ENCODE data around the gene VAPA.
A peak's percentile ranks its signal among the peaks of the same experiment; 100 is the strongest.

The VAPA gene

GRCh38 chr18:9914584-9915290, 921 bp downstream of the VAPA start:
- DNase-seq (ENCODE audit: low spot score), result peak; percentile 45

GRCh38 chr18:9915291-9916076, 1.7 kb downstream of the VAPA start:
- DNase-seq (ENCODE audit: low spot score), result no peak

GRCh38 chr18:9916077-9916639, 2.3 kb downstream of the VAPA start:
- DNase-seq (ENCODE audit: low spot score), result no peak

GRCh38 chr18:9916808-9917207, 3.0 kb downstream of the VAPA start:
- DNase-seq (ENCODE audit: low spot score), result no peak

- no peak for DNase-seq (ENCODE audit: low spot score)
Measured at GRCh38 chr18:9918016-9918680, 4.3 kb downstream of the VAPA start.

- DNase-seq (ENCODE audit: low spot score), result no peak
Measured at GRCh38 chr18:9919564-9920232, 5.9 kb downstream of the VAPA start.

GRCh38 chr18:9922592-9923311, 8.9 kb downstream of the VAPA start:
- DNase-seq (ENCODE audit: low spot score), result no peak

- no peak for DNase-seq (ENCODE audit: low spot score)
Measured at GRCh38 chr18:9924371-9924943, 10.6 kb downstream of the VAPA start.

GRCh38 chr18:9925369-9925768, 11.6 kb downstream of the VAPA start:
- DNase-seq (ENCODE audit: low spot score), result no peak

- DNase-seq (ENCODE audit: low spot score), result no peak
Measured at GRCh38 chr18:9925795-9926194, 12.0 kb downstream of the VAPA start.

GRCh38 chr18:9926223-9926894, 12.5 kb downstream of the VAPA start:
- no peak for DNase-seq (ENCODE audit: low spot score)

- DNase-seq (ENCODE audit: low spot score), result no peak
Measured at GRCh38 chr18:9926977-9927376, 13.2 kb downstream of the VAPA start.

- DNase-seq (ENCODE audit: low spot score), result no peak
Measured at GRCh38 chr18:9927392-9928063, 13.7 kb downstream of the VAPA start.

- DNase-seq (ENCODE audit: low spot score), result no peak
Measured at GRCh38 chr18:9928646-9929259, 14.9 kb downstream of the VAPA start.

GRCh38 chr18:9930299-9930884, 16.6 kb downstream of the VAPA start:
- DNase-seq (ENCODE audit: low spot score), result no peak

- no peak for DNase-seq (ENCODE audit: low spot score)
Measured at GRCh38 chr18:9931146-9931545, 17.3 kb downstream of the VAPA start.

- DNase-seq (ENCODE audit: low spot score), result no peak
Measured at GRCh38 chr18:9931678-9932077, 17.9 kb downstream of the VAPA start.

GRCh38 chr18:9933865-9934264, 20.0 kb downstream of the VAPA start:
- no peak for DNase-seq (ENCODE audit: low spot score)

GRCh38 chr18:9934274-9934673, 20.5 kb downstream of the VAPA start:
- no peak for DNase-seq (ENCODE audit: low spot score)
